Panc1 (cell line): ENCODE results near the gene MARK3.

Experiments
- POLR2AphosphoS5 ChIP-seq: IDR thresholded peaks from 2 replicates; pipeline ENCODE4 v1.6.1; 2012; ENCODE audit warnings: mild to moderate bottlenecking, low read depth, low read length, moderate library complexity
- REST ChIP-seq, 2 experiments: IDR thresholded peaks; 2 replicates each; pipeline ENCODE4 v1.6.1; 2011 to 2012; ENCODE audit warnings: low read depth in 2 of 2, control low read depth in 1 of 2, low read length in 1 of 2, mild to moderate bottlenecking in 1 of 2, moderate library complexity in 1 of 2; ENCODE audit not compliant: insufficient read depth in 1 of 2
- TF ChIP-seq, protein P1 (sequence below): fragments of 450-650 bp; IDR thresholded peaks from 2 replicates; pipeline ENCODE4 v1.5.1; 2017; ENCODE audit warnings: mild to moderate bottlenecking

DNA sequence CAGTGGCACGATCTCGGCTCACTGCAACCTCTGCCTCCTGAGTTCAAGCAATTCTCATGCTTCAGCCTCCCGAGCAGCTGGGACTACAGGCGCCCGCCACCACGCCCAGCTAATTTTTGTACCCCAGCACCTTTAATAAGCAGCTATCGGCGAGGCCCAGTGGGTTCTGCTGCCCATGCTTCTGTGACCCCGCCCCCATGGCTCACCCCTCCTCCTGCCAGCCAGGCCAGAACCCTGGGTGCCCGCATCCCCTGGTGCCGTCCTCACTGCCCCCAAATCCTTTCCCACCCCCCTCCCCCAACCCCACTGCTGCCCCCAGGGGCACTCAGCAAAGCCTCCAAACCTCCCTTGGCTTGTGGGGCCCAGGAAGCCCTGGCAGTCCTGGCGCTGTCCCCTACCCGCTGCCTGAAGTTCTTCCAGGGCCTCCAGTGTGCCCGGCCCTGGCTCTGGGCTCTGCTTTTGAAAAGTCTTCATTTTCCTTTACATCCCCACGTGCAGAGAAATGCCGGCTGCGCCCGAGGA lies 162.8 kb downstream of the MARK3 start:
- TF ChIP-seq, protein P1, sequence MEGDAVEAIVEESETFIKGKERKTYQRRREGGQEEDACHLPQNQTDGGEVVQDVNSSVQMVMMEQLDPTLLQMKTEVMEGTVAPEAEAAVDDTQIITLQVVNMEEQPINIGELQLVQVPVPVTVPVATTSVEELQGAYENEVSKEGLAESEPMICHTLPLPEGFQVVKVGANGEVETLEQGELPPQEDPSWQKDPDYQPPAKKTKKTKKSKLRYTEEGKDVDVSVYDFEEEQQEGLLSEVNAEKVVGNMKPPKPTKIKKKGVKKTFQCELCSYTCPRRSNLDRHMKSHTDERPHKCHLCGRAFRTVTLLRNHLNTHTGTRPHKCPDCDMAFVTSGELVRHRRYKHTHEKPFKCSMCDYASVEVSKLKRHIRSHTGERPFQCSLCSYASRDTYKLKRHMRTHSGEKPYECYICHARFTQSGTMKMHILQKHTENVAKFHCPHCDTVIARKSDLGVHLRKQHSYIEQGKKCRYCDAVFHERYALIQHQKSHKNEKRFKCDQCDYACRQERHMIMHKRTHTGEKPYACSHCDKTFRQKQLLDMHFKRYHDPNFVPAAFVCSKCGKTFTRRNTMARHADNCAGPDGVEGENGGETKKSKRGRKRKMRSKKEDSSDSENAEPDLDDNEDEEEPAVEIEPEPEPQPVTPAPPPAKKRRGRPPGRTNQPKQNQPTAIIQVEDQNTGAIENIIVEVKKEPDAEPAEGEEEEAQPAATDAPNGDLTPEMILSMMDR: no peak
- TF ChIP-seq POLR2AphosphoS5 (no peak), REST (IDR thresholded peaks at IDR 0.05; ENCODE audit: insufficient read depth in 1 of 2, low read depth in 2 of 2, low read length in 1 of 2) (no peak)
